Stomach smooth muscle (tissue), 2 donors: Measurements from ENCODE around the gene NUP214.
"Not testable (repeated sequence)": the region's sequence is repeated elsewhere in the genome, so short reads cannot be mapped to it uniquely, and the experiment has no call there.

Experiments
- H3K27ac ChIP-seq: one replicate; pipeline ENCODE4 v1.7.0; 2013; ENCODE audit warnings: mild to moderate bottlenecking, low read length, inconsistent platforms
- H3K27me3 ChIP-seq, 2 donors: one replicate each; pipeline ENCODE4 v1.7.0; 2013; ENCODE audit warnings: low read length in 2 of 2; ENCODE audit not compliant: insufficient read depth in 2 of 2, control insufficient read depth in 1 of 2
- H3K36me3 ChIP-seq, 2 donors: one replicate each; pipeline ENCODE4 v1.7.0; 2013; ENCODE audit warnings: low read length in 2 of 2; ENCODE audit not compliant: control insufficient read depth in 2 of 2, insufficient read depth in 2 of 2
- H3K4me1 ChIP-seq: one replicate; pipeline ENCODE4 v1.7.0; 2013; ENCODE audit warnings: low read length; ENCODE audit not compliant: control insufficient read depth, insufficient read depth
- H3K4me3 ChIP-seq, 2 donors: one replicate each; pipeline ENCODE4 v1.7.0; 2013; ENCODE audit warnings: low read length in 2 of 2
- H3K9ac ChIP-seq, 2 donors: one replicate each; pipeline ENCODE4 v1.7.0; 2013; ENCODE audit warnings: low read length in 2 of 2, mild to moderate bottlenecking in 1 of 2
- H3K9me3 ChIP-seq, 2 donors: one replicate each; pipeline ENCODE4 v1.7.0; 2013; ENCODE audit warnings: low read length in 2 of 2; ENCODE audit not compliant: control insufficient read depth in 2 of 2
- donor health status: healthy.
- donor health status: Pancreatic carcinoma.

Gene NUP214

DNA sequence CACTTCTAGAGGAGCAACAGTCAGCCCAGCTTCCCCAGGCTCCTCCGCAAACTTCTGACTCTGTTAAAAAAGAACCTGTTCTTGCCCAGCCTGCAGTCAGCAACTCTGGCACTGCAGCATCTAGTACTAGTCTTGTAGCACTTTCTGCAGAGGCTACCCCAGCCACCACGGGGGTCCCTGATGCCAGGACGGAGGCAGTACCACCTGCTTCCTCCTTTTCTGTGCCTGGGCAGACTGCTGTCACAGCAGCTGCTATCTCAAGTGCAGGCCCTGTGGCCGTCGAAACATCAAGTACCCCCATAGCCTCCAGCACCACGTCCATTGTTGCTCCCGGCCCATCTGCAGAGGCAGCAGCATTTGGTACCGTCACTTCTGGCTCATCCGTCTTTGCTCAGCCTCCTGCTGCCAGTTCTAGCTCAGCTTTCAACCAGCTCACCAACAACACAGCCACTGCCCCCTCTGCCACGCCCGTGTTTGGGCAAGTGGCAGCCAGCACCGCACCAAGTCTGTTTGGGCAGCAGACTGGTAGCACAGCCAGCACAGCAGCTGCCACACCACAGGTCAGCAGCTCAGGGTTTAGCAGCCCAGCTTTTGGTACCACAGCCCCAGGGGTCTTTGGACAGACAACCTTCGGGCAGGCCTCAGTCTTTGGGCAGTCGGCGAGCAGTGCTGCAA, 72.8 kb downstream of the NUP214 start:
- no peak overlapping the region for H3K4me3 ChIP-seq
- no peaks in the 10 kb centered on the region for H3K4me1 ChIP-seq
- peaks cover 40 to 50% of the 10 kb centered on the region in 2 donors for H3K36me3 ChIP-seq
- no peaks in the 10 kb centered on the region for H3K9me3 ChIP-seq
- no peak overlapping the region for H3K9ac ChIP-seq
- no peaks in the 10 kb centered on the region for H3K27me3 ChIP-seq
- no peak overlapping the region for H3K27ac ChIP-seq

DNA sequence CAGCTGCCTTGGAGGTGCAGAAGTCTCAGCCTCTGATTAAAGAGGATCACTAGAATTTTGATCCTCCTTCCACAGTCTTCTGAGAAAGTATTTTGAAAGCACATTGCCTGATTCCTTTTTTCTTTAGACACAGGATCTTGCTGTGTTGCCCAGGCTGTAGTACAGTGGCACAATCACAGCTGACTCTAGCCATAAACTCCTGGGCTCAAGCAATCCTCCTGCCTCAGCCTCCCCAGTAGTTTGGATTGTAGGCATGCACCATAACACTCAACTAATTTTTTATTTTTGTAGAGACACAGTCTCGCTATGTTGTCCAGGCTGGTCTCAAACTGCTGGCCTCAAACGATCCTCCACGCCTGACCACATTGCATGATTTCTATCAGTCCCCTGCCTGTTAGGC, 76.5 kb downstream of the NUP214 start:
- H3K36me3 ChIP-seq = peaks cover 51% of the 10 kb centered on the region in 2 donors
- no peak overlapping the region for H3K9ac ChIP-seq
- H3K4me3 ChIP-seq = no peak overlapping the region
- no peaks in the 10 kb centered on the region for H3K4me1 ChIP-seq
- no peaks in the 10 kb centered on the region for H3K9me3 ChIP-seq
- H3K27me3 ChIP-seq = no peaks in the 10 kb centered on the region
- H3K27ac ChIP-seq = no peak overlapping the region

DNA sequence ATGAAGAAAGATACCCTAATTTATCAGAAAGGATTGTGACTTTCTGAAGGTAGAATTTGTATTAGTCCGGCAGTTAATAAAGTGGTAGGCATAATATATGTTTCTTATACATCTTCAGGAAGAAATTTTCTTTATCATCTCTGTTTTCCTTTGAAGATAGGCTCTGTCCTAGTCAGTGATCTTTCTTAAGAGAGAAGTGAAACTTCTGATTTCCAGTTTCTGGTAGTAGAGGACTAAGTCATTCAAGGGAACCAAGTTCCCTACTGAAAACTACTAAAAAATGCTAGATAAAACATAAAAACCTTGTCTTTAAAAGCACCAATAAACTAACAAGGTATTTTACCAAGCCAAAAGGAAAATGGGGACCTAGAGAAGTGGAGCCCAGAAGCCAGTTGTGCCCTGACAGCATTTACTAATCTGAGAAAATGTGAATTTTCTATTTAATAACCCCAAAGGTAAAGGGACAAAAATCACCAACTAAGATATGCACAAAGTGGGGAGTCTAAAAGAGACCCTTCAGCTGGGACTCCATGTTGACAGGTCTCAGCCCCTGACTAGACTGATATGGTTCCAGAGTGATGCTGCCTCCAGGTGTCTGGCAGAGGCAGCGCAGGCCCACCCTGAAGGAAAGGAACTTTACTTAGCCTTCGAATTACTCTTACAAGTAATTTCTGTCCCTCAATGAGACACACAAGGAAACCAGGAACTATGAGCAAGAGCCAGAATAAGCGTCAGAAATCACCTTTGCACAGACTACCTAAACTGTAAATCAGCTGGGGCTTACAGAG, 78.2 kb downstream of the NUP214 start:
- Histone ChIP-seq H3K27ac (no peak overlapping the region), H3K27me3 (no peaks in the 10 kb centered on the region), H3K9me3 (no peaks in the 10 kb centered on the region), H3K4me1 (no peaks in the 10 kb centered on the region), H3K4me3 (no peak overlapping the region), H3K9ac (no peak overlapping the region), H3K36me3 (peaks cover 40 to 42% of the 10 kb centered on the region in 2 donors)

DNA sequence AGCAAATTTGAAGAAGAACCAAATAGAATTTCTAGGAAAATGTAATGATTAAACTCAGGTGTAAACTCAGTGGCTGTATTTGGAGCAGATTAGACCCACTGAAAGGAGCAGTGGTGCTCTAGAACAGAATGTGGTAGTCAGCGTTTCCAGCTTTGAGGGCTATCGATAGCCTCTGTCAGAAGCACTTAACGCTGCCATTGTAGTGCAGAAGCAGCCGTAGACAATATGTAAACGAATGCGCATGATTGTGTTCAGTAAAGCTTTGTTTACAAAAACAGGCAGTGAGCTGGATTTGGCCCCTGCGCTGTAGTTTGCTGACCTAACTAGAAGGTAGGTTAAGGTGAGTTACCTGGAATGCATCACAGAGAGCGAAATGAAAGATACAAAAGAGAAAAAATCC, 78.9 kb downstream of the NUP214 start:
- no peak overlapping the region for H3K4me3 ChIP-seq
- H3K36me3 ChIP-seq = peaks cover 36 to 38% of the 10 kb centered on the region in 2 donors
- no peak overlapping the region for H3K27ac ChIP-seq
- H3K27me3 ChIP-seq = no peaks in the 10 kb centered on the region
- H3K9ac ChIP-seq = no peak overlapping the region
- H3K9me3 ChIP-seq = no peaks in the 10 kb centered on the region
- H3K4me1 ChIP-seq = no peaks in the 10 kb centered on the region

DNA sequence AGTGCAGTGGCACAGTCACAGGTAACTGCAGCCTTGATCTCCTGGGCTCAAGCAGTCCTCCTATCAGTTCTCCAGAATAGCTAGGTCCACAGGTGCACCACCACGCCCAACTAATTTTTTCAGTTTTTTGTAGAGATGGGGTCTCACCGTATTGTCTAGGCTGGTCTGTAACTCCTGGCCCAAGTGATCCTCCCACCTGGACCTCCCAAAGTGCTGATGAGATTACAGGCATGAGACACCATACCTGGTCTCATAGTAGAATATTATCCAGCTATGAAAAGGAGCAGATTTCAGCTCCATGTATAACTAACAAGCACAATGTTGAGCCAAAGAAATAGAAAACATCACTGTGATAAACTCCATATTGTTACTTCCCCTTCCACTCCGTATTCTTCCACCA, 81.1 kb downstream of the NUP214 start:
- Histone ChIP-seq H3K27me3 (no peaks in the 10 kb centered on the region), H3K9ac (no peak overlapping the region), H3K9me3 (no peaks in the 10 kb centered on the region), H3K4me1 (no peaks in the 10 kb centered on the region), H3K27ac (no peak overlapping the region), H3K4me3 (no peak overlapping the region), H3K36me3 (peaks cover 30% of the 10 kb centered on the region in 2 donors)

DNA sequence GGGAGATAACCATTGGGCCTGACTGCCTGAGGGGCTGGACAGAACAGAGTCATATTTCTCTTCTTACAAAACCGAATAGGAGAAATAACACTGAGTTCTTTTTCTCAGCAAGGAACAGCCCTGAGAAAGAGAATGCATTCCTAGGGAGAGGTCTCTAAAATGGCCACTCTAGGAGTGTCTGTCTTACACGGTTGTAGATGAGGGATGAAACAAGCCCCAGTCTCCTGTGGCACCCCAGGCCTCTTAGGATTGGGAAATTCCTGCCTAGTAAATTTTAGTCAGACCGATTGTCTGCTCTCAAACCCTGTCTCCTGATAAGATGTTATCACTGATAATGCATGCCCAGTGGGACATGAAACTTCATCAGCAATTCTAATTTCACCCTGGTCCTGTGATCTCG, 86.5 kb downstream of the NUP214 start:
- not testable (repeated sequence) for H3K4me3 ChIP-seq, H3K4me1 ChIP-seq, H3K27ac ChIP-seq, H3K9ac ChIP-seq, H3K9me3 ChIP-seq, H3K27me3 ChIP-seq
- H3K36me3 ChIP-seq = peaks cover 9 to 15% of the 10 kb centered on the region in 2 donors

DNA sequence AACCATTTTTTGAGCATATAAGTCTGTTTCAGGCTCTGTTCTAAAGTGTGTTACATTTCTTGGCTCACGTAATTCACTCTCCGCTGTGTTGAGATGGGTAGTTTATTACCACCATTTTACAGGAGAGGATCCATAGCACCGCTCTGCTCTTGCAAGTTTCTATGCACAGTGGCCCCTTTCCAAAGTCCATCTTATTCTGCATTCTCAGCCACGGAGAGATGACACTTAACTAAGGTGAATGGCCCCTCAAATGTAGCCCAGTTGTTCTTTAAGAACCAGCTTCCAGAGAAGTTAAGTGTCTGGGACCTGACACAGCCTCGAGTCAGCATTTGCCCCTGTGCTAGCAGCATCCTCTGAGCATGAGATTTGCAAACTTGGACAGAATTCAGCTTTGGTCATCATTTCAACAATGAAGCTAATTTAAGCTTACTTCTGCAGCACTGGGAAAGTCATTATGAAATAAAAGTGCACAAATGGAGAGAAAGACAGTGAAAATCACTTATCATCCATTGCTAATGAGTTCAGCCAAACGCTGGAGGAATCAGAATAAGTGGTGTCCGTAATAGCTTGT, 89.0 kb downstream of the NUP214 start:
- H3K27me3 ChIP-seq = no peaks in the 10 kb centered on the region
- peaks cover 11% of the 10 kb centered on the region for H3K4me1 ChIP-seq
- H3K9me3 ChIP-seq = no peaks in the 10 kb centered on the region
- no peak overlapping the region for H3K27ac ChIP-seq
- H3K9ac ChIP-seq = no peak overlapping the region
- no peak overlapping the region for H3K4me3 ChIP-seq
- peaks cover 3 to 13% of the 10 kb centered on the region in 2 donors for H3K36me3 ChIP-seq

DNA sequence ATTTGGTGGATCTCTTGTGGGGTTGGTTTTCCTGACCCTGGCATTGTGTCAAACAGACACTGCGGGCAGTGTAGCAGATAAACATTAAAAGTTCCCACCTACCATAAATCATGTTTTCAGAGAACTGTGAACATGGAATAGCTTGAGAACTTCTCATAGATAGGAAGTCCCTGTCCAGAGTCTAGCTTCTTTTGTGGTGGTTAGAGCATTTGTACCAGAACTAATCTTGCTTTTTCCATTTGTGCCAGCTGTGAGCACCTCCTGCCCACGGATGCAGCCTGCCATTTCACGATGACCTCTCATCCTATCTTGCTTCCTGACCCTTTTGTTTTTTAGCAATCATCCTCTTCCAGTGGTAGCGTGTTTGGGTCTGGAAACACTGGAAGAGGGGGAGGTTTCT, 89.5 kb downstream of the NUP214 start:
- no peak overlapping the region for H3K27ac ChIP-seq
- no peak overlapping the region for H3K9ac ChIP-seq
- peaks cover 3 to 13% of the 10 kb centered on the region in 2 donors for H3K36me3 ChIP-seq

DNA sequence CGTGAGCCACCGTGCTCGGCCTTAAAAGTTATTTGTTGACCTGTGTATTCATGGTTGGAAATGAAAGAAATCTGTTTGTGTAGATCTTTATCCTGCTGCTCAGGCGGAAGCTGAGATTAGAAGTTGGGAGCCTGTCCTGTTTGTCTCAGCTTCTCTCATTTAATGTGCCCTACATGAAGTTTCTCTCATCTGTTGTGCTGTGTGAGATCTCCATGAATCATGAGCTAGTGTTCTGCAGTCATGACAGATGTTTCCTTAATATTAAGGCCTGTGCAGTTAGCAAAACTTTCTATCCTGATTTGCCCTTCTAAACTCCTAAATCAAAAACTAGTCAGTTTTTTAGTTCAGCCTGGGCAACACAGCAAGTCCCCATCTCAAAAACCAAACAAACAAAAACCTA, 91.4 kb downstream of the NUP214 start:
- H3K9ac ChIP-seq = no peak overlapping the region
- no peak overlapping the region for H3K4me3 ChIP-seq
- no peak overlapping the region for H3K27ac ChIP-seq
- H3K27me3 ChIP-seq = no peaks in the 10 kb centered on the region
- no peaks in the 10 kb centered on the region for H3K9me3 ChIP-seq
- H3K4me1 ChIP-seq = peaks cover 11% of the 10 kb centered on the region
- H3K36me3 ChIP-seq = peaks cover 3 to 13% of the 10 kb centered on the region in 2 donors

More for the DNA sequence above, 89.5 kb downstream of the NUP214 start:
- Histone ChIP-seq H3K4me1 (peaks cover 11% of the 10 kb centered on the region), H3K9me3 (no peaks in the 10 kb centered on the region), H3K27me3 (no peaks in the 10 kb centered on the region), H3K4me3 (no peak overlapping the region)

DNA sequence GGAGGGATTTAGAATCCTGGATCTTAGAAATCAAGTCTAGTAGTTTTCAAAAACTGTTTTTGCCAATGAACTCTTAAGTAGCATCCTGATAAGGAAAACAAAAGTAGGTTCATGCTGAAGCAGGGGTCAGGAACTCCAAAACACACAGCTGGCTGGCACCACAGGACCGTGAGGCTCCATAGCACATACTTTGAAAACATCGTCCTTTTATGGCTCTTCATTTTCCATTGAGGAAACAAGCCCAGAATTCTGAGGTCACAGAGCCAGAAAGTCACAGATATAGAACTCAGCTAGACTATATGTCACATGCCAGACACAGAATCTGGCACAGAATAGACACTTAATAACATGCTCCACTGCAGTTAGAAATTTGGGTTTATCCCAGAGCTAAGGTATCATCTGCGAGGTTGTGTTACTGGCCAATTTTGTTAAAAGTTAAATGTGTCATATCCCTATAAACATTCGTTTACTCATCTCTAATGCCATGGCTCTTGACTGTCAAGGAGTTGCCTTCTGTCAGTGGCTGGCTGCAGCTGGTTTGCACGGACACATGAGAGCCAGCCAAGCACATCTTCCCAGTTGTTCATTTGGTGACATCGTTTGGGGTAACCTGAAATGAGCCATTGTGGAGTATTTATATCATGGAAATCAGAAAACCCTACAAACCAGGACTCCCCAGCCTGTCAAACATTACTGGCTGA, 92.1 kb downstream of the NUP214 start:
- Histone ChIP-seq H3K27me3 (no peaks in the 10 kb centered on the region), H3K27ac (peak overlapping the region; percentile 58), H3K4me1 (peaks cover 11% of the 10 kb centered on the region), H3K36me3 (peaks cover 3 to 11% of the 10 kb centered on the region in 2 donors), H3K9ac (no peak overlapping the region), H3K9me3 (no peaks in the 10 kb centered on the region), H3K4me3 (no peak overlapping the region)
